ENCODE measurements around the gene ZNF568.

GRCh38 chr19:37014456-37014855, 98.3 kb downstream of the ZNF568 start:
- TF ChIP-seq, protein P1, sequence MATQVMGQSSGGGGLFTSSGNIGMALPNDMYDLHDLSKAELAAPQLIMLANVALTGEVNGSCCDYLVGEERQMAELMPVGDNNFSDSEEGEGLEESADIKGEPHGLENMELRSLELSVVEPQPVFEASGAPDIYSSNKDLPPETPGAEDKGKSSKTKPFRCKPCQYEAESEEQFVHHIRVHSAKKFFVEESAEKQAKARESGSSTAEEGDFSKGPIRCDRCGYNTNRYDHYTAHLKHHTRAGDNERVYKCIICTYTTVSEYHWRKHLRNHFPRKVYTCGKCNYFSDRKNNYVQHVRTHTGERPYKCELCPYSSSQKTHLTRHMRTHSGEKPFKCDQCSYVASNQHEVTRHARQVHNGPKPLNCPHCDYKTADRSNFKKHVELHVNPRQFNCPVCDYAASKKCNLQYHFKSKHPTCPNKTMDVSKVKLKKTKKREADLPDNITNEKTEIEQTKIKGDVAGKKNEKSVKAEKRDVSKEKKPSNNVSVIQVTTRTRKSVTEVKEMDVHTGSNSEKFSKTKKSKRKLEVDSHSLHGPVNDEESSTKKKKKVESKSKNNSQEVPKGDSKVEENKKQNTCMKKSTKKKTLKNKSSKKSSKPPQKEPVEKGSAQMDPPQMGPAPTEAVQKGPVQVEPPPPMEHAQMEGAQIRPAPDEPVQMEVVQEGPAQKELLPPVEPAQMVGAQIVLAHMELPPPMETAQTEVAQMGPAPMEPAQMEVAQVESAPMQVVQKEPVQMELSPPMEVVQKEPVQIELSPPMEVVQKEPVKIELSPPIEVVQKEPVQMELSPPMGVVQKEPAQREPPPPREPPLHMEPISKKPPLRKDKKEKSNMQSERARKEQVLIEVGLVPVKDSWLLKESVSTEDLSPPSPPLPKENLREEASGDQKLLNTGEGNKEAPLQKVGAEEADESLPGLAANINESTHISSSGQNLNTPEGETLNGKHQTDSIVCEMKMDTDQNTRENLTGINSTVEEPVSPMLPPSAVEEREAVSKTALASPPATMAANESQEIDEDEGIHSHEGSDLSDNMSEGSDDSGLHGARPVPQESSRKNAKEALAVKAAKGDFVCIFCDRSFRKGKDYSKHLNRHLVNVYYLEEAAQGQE (IDR thresholded peaks at IDR 0.05; ENCODE audit: borderline replicate concordance): no peak
- TF ChIP-seq, protein P1 (CRISPR knock-in tag; IDR thresholded peaks at IDR 0.05; ENCODE audit: low read depth): no peak
- no peak for TF ChIP-seq ELF4 (CRISPR knock-in tag; IDR thresholded peaks at IDR 0.05)
- no peak for TF ChIP-seq ZBTB5 (IDR thresholded peaks at IDR 0.05)
- TF ChIP-seq, protein P2, sequence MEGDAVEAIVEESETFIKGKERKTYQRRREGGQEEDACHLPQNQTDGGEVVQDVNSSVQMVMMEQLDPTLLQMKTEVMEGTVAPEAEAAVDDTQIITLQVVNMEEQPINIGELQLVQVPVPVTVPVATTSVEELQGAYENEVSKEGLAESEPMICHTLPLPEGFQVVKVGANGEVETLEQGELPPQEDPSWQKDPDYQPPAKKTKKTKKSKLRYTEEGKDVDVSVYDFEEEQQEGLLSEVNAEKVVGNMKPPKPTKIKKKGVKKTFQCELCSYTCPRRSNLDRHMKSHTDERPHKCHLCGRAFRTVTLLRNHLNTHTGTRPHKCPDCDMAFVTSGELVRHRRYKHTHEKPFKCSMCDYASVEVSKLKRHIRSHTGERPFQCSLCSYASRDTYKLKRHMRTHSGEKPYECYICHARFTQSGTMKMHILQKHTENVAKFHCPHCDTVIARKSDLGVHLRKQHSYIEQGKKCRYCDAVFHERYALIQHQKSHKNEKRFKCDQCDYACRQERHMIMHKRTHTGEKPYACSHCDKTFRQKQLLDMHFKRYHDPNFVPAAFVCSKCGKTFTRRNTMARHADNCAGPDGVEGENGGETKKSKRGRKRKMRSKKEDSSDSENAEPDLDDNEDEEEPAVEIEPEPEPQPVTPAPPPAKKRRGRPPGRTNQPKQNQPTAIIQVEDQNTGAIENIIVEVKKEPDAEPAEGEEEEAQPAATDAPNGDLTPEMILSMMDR (IDR thresholded peaks at IDR 0.05 in 2 of 3, conservative IDR thresholded peaks at IDR 0.05 in 1 of 3; ENCODE audit: insufficient read depth in 2 of 3, low read depth in 1 of 3, low read length in 3 of 3): no peak
- TF ChIP-seq POLR2AphosphoS5 (IDR thresholded peaks at IDR 0.05; ENCODE audit: control insufficient read depth, insufficient read depth, low read depth, low read length): no peak

Measured in K562 (cell line).